Sigmoid colon (tissue), 4 donors: ENCODE measurements around the gene HMGCS1.

Experiments
- CTCF ChIP-seq, 4 experiments: fragments of 450-650 bp in 3 of 4; fragments of 200-600 bp in 1 of 4; IDR thresholded peaks; one replicate each; pipeline ENCODE4 v1.5.1; 2016 to 2019; ENCODE audit warnings: antibody characterized with exemption in 4 of 4, mild to moderate bottlenecking in 3 of 4, moderate library complexity in 2 of 4
- EP300 ChIP-seq, 4 donors: sonication (generic); formaldehyde crosslinking; IDR thresholded peaks; one replicate each; pipeline ENCODE4 v1.6.1; 2017; ENCODE audit warnings: antibody characterized with exemption in 4 of 4
- POLR2A ChIP-seq, 2 donors: fragments of 450-650 bp; IDR thresholded peaks; one replicate each; pipeline ENCODE4 v1.6.1; 2016; ENCODE audit warnings: antibody characterized with exemption in 2 of 2, mild to moderate bottlenecking in 2 of 2, moderate library complexity in 2 of 2
- POLR2AphosphoS5 ChIP-seq, 4 donors: sonication (generic); formaldehyde crosslinking; IDR thresholded peaks; one replicate each; pipeline ENCODE4 v1.6.1; 2017; ENCODE audit warnings: antibody characterized with exemption in 4 of 4

DNA sequence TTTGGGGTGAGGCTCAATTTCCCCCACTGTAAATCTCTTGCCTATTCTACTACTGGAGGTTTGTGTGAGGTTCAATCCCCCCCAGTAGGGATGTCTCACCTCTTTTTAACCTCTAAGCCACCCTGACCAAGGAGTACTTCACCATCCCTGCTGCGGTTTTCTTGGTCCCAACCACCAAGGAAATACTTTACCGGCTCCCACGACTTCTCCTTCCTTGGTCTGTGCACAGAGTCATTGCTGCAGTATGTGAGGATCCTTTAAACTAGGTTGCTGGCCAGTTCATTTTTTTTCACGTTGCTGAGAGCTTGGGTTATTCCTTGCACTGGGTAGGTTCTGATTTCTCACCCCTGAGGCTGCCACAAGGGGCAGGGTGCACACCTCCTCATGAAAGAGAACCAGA is 22.5 kb upstream of the HMGCS1 start:
- TF ChIP-seq CTCF (IDR thresholded peaks at IDR 0.05) (no peak), POLR2A (IDR thresholded peaks at IDR 0.05) (no peak), EP300 (IDR thresholded peaks at IDR 0.05) (no peak), POLR2AphosphoS5 (IDR thresholded peaks at IDR 0.05) (no peak)
